GM19463 (cell line): Measurements from ENCODE around the gene MESP2.

ENCODE experiments used
- ATAC-seq: cut with Tn5 transposase; IDR thresholded peaks from one replicate; pipeline ENCODE4 v1.9.1; 2021; ENCODE audit warnings: mild to moderate bottlenecking, moderate library complexity; ENCODE audit not compliant: unreplicated experiment

Gene MESP2

GRCh38 chr15:89754361-89755154, 21.6 kb upstream of the MESP2 start:
- ATAC-seq, result no peak

GRCh38 chr15:89755701-89756100, 20.4 kb upstream of the MESP2 start:
- no peak for ATAC-seq

DNA sequence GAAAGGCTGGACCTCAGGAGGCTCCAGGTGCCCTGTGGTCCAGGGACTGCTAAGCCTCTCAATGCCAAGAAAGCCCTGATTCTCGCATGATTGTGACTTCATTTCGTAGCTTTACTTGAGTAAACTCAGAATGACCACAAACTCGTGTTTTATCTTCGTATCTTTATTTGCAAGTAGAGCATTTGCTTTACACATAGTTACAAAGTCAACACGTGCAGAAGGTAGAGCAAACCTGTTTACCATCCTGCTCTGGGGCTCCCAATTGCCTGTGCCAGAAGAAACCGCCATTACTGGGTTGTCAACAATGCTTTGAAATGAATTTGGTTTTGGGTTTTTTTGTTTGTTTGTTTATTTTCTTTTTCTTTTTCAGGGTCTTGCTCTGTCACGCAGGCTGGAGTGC, 19.2 kb upstream of the MESP2 start:
- no peak for ATAC-seq

DNA sequence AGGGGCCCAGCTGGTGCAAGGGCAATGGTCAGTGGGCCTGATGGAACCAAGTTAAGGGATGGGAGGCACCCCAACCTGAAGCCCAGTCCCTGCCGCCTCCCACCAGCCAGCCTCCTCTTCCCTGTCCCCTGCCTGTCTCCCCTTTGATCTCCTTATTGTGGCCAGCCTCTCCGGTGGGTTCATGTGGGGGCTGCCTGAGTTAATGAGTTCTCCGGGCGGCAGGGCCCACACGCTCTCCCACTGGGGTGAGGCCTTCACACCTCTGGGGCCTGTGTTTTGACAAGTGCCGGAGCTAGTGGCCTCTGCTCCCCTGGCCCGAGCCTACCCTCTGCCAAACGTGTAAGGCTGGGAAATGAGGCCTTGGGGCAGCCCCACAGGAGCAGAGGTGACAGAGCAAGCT, 17.8 kb upstream of the MESP2 start:
- no peak for ATAC-seq

DNA sequence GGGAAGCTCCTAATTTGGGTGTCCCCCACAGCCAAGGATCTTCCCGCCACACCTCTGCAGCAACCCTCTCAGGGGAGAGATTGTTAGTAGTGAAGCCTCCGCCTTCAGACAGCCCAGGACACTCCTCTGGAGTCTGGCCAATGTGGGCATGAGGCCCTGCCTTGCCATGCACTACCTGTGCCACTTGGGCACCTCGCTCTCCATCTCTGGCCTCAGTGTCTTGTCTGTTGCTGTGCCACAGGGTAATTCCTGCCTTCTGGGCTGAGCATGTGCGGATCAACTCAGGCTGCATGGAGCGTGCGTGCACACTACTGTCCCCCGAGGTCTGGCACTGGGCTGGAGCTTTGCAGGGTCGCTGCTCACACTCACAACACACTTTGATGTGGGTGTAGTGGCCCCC, 17.2 kb upstream of the MESP2 start:
- ATAC-seq, result no peak

DNA sequence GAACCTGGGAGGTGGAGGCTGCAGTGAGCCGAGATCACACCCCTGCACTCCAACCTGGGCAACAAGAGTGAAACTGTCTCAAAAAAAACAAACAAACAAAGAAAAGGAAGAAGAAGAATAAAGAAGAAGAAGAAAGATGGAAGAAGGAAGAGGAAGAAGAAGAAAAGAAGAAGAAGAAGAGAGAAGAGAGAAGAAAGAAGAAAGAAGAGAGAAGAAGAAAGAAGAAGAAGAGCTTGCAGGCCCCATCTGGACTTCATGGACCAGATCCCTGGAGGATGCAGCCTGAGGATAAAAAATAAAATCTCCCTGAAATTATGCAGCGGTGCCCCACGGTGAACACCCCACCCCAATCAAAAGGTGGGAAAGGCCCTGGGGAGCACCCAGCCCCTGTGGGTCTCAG, 16.3 kb upstream of the MESP2 start:
- no peak for ATAC-seq

DNA sequence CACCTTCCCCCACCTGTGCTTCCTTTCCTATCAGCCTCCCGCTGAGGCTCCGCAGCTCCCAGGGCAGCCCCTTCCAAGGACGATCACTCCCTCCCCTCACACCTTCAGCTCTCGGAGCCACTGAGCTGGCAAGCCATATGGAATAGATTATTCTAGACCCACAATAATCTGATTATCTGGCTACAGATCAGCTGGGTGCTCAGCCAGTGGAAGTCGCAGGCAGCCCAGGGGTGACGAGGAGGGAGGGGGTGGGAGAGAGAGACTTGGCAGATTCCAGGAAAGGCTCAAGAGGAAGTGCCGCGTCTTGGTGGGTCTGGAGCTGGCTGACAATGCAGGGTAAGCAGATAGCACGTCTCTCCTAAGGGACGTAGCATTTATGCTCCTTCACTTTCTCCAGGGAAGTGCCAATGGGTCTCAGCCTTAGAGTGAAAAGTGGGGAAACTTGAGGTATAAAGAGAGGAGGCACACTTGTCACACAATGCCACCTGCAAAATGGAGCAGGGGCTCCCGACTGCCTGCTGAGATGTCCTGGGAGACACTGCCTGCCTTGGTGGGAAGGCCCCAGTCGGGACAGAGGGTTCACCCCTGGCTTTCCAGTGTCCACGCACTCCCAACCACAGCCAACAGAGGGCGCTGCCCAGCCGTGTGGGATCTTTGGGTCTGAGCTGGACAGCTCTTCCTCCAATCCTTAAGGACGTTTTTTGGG, 15.7 kb upstream of the MESP2 start:
- peak; percentile 60 for ATAC-seq

GRCh38 chr15:89761009-89761831, 14.9 kb upstream of the MESP2 start:
- ATAC-seq, result peak; percentile 86

GRCh38 chr15:89761929-89762328, 14.2 kb upstream of the MESP2 start:
- no peak for ATAC-seq

DNA sequence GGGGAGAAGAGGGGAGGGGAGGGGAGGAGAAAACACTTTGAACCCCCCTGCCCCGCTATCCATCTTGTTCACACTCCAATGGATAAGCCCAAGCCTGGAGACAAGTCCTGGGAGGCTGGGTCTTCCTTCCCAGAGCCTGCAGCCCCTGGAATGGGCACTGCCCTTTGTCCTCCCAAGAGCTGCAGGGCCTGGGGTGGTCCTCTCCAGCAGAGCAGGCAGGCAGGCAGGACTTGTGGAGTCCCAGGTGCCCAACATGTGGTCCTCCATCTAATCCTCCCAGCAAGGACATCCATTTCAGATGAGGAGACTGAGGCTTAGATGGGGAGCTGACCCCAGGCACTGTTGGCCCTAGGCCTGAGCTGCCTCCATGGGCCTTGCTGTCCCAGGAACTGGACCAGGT, 10.4 kb upstream of the MESP2 start:
- no peak for ATAC-seq

DNA sequence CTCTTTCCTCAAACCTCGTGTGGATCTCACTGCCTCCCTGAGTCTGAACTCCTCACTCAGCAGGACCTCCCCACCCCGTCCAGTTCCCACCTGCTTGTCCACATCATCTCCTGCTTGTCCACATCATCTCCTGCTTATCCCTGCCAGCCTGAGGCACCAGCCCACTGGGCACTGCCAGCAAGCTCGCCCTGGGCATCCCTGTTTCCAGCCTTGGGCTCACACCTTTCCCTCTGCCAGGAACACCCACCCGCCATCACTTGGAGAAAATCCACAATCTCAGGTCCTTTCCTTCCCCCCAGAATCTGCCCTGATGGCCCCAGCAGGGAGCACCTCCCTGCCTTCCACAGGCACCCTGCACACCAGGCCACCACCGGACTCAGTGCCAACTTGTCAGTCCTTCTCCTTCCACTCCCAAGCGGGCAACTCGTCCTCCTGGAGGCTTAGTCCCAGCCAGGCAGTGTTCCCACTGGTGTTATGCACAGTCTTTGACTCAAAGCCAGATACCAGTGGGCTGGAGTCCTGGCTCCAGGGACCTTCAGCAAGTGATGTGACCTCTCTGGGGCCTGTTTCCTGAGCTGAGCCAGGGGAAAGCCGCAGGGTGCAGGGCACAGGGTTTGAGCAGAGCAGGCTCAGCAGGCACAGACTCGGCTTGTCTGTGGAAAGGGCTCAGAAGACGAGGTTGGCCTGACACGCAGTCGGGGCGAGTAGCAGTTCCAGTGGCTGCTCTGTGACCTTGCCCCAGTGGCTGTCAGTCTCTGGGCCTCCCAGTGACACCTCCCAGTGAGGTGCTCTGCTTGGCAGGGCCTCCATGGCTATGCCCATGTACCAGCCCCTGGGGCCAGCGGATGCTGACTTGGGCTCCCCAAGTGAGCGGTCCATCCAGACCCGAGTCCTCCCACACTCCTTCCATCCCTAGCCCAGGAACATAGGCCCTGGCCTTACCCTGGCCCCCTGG, 9.5 kb upstream of the MESP2 start:
- no peak for ATAC-seq

- no peak for ATAC-seq
These were observed 8.7 kb upstream of the MESP2 start for GRCh38 chr15:89767411-89767915.

DNA sequence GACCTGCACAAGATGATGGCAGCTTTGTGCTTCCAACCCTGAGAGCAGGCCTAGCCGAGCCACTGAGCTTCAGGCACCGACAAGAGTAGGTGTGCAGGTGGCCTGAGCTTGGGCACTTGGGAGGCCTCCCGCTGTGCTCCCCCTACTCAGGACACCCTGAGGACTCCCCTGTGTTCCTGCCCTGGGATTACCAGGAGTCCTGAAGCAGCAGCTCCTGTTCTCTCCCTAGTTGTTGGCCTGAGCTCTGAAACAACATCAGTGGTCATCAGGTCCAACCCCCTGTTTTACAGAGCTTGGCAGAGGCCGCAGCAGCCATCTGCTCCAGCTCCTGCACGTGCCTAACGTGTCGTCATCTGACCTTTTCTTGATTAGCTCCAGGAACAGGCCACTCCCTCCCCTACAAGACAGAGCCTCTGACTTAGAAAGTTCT, 8.0 kb upstream of the MESP2 start:
- ATAC-seq, result no peak

- no peak for ATAC-seq
These were observed 6.8 kb upstream of the MESP2 start for GRCh38 chr15:89769366-89769765.

DNA sequence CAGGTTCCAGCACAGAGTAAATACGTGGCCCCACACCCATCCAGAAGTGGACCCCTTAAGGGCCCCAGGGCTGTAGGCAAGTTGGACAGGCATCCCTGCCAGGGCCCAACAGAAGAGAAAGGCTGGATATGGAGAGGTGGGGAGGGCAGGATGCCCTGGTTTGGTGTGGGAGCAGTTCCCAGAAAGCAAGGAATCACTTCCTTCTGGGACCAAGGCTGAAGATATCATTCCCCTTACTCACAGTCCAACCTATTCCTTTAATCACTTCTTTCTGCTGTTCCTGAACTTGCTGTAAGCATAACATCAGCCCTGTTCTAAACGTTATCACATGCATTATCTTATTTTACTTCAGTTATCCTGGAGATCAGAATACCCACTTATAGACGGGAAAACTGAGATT, 6.1 kb upstream of the MESP2 start:
- ATAC-seq, result no peak

DNA sequence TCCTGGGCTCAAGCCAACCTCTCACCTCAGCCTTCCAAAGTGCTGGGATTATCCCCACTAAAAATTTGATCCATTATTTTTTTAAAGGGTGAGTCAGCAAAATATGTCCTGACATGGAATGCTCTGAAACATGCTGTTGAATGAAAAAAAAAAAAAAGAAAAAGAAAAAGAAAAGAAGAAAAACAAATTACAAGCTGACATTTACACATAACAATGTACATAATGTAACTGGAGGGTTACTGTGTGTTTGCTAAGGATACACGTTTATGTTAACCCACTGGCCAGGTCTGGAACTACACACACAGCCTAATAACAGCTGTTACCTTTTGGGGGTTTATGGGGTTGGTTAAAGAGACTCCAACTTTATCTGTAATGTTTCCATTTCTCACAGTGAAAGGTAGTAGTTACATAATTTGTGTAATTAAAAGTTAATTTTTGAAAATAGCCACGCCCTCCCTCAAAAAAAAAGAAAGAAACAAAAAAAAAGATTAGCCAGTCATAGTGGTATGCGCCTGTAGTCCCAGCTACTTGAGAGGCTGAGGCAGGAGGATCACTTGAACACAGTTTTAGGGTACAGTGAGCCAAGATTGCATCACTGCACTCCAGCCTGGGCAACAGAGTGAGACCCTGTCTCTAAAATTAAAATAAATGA, 3.1 kb upstream of the MESP2 start:
- no peak for ATAC-seq

- ATAC-seq, result no peak
These were observed 1.6 kb upstream of the MESP2 start for GRCh38 chr15:89774492-89774891.

DNA sequence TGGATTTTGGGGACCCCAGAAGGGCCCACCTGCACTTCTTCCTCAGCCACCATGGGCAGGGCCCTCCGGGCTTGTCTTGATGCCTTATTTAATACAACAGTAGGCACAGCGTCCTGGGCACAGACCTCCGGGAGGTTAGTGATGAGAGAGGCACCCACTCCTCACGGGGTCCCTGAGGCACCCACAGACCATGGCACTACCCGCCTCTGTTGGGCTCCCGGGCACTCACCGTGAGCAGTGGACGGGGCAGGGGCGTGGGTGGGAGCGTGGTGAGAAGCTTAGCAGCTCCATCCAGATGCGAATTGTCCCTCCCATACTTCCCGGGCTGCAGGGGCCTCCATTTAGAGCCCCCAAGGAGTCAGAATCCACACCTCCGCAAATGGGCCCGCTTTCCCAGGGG, 317 bp upstream of the MESP2 start:
- no peak for ATAC-seq

- ATAC-seq, result no peak
These were observed 1.1 kb downstream of the MESP2 start for GRCh38 chr15:89777073-89777751.
